ENCODE results near the gene IL36G.

The IL36G gene

DNA sequence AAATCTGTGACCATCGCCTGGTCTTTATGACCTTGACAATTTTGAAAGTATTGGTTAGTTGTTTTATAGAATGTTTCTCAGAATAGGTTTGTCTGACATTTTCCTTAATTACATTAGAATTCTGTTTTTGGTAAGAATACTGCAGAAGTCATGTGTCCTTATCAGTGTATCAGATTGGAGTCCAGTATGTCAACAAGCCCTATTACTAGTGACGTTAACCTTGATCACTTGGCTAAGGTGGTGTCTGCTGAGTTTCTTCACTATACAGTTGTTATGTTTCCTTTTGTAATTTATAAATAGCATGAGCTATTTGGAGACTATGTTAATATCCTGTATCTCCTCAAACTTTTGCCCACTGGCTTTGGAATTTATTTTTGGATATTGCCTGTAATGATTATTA, 10.8 kb upstream of the IL36G start:
- TF ChIP-seq, protein P1, sequence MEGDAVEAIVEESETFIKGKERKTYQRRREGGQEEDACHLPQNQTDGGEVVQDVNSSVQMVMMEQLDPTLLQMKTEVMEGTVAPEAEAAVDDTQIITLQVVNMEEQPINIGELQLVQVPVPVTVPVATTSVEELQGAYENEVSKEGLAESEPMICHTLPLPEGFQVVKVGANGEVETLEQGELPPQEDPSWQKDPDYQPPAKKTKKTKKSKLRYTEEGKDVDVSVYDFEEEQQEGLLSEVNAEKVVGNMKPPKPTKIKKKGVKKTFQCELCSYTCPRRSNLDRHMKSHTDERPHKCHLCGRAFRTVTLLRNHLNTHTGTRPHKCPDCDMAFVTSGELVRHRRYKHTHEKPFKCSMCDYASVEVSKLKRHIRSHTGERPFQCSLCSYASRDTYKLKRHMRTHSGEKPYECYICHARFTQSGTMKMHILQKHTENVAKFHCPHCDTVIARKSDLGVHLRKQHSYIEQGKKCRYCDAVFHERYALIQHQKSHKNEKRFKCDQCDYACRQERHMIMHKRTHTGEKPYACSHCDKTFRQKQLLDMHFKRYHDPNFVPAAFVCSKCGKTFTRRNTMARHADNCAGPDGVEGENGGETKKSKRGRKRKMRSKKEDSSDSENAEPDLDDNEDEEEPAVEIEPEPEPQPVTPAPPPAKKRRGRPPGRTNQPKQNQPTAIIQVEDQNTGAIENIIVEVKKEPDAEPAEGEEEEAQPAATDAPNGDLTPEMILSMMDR (IDR thresholded peaks at IDR 0.05; ENCODE audit: low read depth, low read length, missing control alignments) = no peak

DNA sequence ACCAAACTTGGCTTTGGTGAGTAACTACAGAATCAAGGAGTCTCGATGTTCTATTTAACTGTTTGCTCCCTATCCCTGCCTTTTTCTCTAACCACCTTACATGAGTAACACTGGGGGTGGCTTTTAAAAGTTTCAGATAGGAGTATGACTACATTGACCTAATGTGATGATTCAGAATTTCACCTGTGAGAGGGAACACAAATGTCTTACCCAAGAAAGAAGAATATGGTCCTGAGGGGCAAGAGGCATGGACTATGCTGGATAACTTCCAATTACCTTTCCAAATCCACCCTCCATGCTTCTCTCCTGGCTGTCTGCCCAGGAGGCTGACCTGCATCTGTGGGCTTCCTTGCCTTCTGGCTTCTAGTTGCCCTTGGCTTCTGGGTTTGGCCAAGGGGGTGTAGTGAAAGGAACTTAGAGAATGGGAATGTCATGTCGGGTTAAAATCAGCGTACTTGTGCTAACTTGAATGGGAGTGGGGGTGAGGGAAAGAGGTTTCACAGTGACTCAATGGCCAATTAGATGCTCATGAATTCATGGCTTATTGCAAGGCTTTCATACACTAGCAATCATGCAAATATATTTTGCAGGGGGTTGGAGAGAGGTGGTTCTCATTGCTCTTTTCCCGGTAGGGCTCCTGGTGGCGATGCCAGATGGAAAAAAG, 5.3 kb upstream of the IL36G start:
- TF ChIP-seq, protein P1 (IDR thresholded peaks at IDR 0.05; ENCODE audit: low read depth, low read length, missing control alignments) = no peak
- H3K4me3 ChIP-seq (replicated peaks; ENCODE audit: low read depth, low read length) = no peak overlapping the region
- DNase-seq (ENCODE audit: extremely low read depth, low read depth) = no peak

More for the DNA sequence above, 10.8 kb upstream of the IL36G start:
- DNase-seq (ENCODE audit: extremely low read depth, low read depth) = no peak
- H3K4me3 ChIP-seq (replicated peaks; ENCODE audit: low read depth, low read length) = no peak overlapping the region

DNA sequence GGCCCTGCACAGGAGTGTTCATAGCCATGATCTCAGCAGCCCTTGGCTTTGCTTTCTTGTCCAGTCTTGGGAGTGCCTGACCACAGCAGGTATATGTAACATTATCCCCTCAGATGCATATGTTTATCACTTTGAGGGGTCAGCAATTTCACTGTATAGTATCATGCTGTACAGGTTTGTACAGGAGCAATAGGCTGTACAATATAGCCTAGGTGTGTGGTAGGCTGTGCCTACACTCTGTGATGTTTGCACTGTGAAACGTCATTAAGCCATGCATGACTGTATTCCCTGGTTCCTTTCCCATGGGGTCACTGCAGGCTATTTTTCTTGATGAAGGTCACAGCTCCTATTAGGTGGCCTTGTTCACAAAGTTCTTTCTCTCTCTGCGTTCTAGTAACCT, 4.7 kb upstream of the IL36G start:
- TF ChIP-seq, protein P1 (IDR thresholded peaks at IDR 0.05; ENCODE audit: low read depth, low read length, missing control alignments) = no peak
- H3K4me3 ChIP-seq (replicated peaks; ENCODE audit: low read depth, low read length) = no peak overlapping the region
- no peak for DNase-seq (ENCODE audit: extremely low read depth, low read depth)

DNA sequence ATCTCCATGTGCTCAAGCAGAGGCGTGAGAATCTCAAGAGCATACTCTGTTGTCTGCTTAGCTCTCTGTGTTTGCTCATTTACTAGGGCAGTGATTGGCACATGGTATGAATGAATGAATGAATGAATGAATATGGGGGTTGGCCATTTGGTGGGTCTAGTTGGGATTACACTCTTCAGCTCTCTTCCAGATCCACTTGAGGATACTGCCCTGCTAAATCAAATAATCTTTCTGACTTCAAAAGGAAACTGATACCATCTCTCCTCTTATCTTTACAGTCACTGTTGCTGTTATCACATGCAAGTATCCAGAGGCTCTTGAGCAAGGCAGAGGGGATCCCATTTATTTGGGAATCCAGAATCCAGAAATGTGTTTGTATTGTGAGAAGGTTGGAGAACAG, 1.9 kb downstream of the IL36G start:
- DNase-seq (ENCODE audit: extremely low read depth, low read depth) = no peak
- TF ChIP-seq, protein P1 (IDR thresholded peaks at IDR 0.05; ENCODE audit: low read depth, low read length, missing control alignments) = no peak
- no peak overlapping the region for H3K4me3 ChIP-seq (replicated peaks; ENCODE audit: low read depth, low read length)

DNA sequence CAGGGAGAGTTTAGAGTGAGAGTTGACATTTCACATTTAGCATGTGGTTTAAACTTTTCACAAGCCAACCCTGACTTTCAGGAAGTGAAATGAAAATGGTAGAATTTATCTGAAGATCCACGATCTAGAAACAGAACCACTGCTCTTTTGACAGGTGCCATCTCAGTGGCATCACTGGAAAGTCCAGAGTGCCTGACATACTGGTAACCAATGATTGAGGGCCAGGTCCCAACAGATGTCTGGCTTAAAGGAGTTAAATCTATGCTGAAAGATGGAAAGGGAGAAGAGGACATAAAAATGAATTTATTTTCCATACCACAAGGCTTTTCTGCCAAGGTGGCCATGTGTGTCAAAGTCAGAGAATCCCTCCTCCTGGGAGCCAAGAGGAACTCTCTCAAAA, 2.7 kb downstream of the IL36G start:
- no peak overlapping the region for H3K4me3 ChIP-seq (replicated peaks; ENCODE audit: low read depth, low read length)
- DNase-seq (ENCODE audit: extremely low read depth, low read depth) = no peak
- TF ChIP-seq, protein P1 (IDR thresholded peaks at IDR 0.05; ENCODE audit: low read depth, low read length, missing control alignments) = no peak

DNA sequence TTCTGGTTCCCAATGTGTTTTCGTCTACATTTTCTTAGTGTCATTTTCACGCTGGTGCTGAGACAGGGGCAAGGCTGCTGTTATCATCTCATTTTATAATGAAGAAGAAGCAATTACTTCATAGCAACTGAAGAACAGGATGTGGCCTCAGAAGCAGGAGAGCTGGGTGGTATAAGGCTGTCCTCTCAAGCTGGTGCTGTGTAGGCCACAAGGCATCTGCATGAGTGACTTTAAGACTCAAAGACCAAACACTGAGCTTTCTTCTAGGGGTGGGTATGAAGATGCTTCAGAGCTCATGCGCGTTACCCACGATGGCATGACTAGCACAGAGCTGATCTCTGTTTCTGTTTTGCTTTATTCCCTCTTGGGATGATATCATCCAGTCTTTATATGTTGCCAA, 7.3 kb downstream of the IL36G start:
- TF ChIP-seq, protein P1 (IDR thresholded peaks at IDR 0.05; ENCODE audit: low read depth, low read length, missing control alignments) = no peak
- no peak for DNase-seq (ENCODE audit: extremely low read depth, low read depth)
- H3K4me3 ChIP-seq (replicated peaks; ENCODE audit: low read depth, low read length) = no peak overlapping the region

DNA sequence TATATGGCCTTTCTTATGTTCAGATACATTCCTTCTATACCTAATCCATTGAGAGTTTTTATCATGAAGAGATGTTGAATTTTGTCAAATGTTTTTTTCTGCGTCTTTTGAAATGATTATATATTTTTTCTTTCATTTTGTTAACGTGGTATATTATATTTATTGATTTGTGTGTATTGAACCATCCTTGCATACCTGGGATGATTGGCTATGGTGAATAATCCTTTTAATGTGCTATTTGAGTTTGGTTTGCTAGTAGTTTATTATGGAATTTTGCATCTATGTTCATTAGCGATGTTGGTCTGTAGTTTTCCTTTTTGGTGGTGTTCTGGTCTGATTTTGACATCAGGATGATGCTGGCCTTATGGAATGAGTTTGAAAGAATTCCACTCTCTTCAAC, 11.8 kb downstream of the IL36G start:
- TF ChIP-seq, protein P1 (IDR thresholded peaks at IDR 0.05; ENCODE audit: low read depth, low read length, missing control alignments) = no peak
- no peak for DNase-seq (ENCODE audit: extremely low read depth, low read depth)
- H3K4me3 ChIP-seq (replicated peaks; ENCODE audit: low read depth, low read length) = no peak overlapping the region

Measured in HFF-Myc (cell line).